ENCODE data around the gene CEP192.
"Not testable (repeated sequence)": the region's sequence is repeated elsewhere in the genome, so short reads cannot be mapped to it uniquely, and the experiment has no call there.

The CEP192 gene

DNA sequence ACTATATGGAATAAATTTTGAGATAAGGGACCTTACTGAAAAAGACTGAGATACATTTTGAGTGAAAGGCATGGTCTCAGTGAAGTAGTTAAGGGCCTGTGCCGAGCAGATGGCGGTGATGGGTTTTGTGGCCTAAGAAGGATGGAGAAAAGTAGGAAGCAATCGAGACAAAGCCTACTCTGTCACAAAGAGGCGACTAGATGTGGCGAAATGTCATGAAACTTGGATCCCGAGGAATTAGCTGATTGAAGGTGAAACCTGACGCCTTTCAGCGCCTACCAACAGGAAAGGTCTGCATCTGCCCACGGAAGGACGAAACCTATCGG is 558 bp upstream of the CEP192 start:
- no peak for DNase-seq

GRCh38 chr18:12991821-12992179 is 638 bp downstream of the CEP192 start:
- no peak for DNase-seq

DNA sequence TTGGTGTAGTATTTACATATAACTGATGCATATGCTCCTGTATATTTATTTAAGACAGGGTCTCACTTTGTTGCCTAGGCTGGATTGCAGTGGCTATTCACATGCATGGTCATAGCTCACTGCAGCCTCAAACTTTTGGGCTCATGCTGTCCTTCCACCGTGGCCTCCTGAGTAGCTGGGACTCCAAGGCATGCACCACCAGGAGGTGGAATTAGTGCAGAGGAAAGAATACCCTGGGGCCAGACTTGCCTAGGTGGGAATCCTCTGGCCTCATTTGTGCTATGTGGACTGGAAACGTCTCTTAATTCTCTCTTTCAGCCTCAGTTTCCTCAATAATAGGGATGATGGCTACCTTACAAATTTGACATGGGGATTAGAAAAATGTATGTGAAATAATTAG is 2.3 kb downstream of the CEP192 start:
- no peak for DNase-seq

- DNase-seq: no peak
Observed at GRCh38 chr18:12995424-12995823, 4.3 kb downstream of the CEP192 start.

GRCh38 chr18:12995952-12996477 is 4.9 kb downstream of the CEP192 start:
- no peak for DNase-seq

GRCh38 chr18:12996661-12997292 is 5.6 kb downstream of the CEP192 start:
- DNase-seq: no peak

DNA sequence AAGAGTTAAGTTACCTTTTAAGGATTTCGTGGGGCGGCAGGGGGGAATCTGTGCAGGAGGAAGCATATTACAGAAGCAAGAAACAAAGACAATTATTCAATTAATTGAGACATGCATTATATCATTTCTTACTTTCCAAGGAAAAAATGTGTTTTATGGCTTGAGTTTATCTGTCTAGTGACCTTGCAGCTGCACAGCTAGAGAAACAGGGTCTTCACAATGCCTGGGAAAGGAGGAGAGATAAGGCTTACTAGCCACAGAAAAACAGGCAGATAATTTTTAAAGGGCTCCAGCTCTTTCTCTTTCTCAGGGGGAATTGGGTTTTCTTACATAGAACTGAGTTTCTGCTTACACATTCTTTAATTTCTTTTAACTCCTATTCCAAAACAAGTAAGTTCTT is 6.2 kb downstream of the CEP192 start:
- DNase-seq: not testable (repeated sequence)

DNA sequence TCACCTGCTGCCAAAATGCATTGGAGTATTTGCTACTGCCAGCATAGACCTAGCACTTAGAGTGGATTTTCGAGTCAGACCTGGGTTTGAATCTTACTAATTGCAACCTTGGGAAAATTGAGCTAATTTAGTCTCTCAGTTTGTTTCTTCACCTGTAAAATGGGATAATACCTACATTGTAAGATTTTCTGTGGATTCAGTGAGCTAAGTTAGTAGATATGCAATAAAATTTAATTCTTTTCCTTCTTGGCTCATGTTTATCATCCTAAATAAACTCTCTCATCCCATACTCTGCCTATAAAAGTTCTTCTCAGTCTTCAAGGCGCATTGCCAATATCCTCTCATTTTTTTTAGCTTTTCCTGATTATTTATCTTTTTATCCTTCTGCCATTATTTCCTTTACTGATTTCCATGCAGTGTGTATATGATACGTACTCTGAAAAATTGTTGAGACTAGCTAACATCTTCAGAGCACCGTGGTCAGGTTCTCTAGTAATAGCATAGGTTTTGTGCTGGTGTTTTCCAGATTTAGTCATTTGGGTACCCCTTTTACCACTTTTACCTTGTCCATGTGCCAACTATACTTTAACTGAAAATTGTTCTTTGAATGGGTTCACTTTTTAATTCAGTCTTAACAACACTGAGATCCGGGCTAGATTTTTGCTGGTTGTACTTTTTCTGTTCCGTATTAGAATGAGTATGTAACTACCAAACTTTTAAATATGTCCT is 7.3 kb downstream of the CEP192 start:
- no peak for DNase-seq

- no peak for DNase-seq
Observed at GRCh38 chr18:13003466-13003896, 12.3 kb downstream of the CEP192 start.

DNA sequence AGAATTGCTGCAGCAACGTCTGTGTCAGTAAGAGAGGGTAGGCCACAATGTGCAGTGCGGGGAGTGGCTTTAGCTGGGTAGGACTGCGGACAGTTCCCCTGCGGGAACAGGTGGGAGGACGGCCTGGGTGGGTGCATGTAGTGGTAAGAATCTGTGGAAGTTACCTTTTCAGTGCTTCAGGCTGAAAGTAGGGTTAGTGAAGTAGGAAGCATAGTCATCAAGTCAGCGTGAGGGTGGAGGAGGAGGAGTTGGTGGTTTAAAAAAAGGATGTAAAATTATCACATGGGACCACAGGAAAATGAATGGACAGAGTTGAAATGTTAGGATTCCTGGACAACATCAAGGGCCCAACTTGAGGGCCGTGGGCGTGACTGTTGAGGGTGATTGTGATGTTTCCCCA is 13.2 kb downstream of the CEP192 start:
- DNase-seq: no peak

- no peak for DNase-seq
Observed at GRCh38 chr18:13005289-13005688, 14.1 kb downstream of the CEP192 start.

DNA sequence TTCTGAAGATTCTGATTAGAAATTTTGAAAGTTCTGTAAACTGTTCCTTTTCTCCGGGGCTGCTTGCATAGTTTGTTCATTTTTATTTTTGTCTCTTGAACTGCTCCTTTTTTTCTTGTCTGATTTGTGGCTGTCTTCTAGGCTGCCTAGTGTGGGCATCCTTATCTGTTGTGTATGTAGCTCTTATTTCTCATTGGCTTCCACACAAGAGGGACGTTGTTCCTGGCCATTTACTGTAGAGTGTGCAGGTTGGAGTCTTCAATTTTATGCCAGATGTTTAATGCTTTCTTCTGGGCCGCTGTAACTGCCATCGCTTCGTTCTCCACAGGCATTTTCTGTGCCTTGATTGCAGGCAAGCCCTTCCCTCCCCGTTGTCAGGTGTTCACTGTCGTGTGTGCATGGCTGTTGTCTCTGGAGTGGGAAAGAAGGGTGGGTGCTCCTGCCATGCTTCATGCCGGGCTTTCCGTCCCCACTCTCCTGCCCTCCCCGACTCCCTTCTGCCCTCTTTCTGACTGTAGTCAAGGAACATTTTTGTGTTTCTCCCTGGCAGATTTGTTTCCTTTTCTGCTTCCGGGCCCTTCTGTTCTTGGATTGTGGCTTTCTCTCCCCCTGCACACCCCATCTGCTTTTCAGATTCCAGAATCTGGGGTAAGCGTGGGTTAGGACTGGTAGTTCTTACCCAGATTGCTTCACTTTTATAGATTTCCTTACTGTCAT is 15.5 kb downstream of the CEP192 start:
- no peak for DNase-seq

DNA sequence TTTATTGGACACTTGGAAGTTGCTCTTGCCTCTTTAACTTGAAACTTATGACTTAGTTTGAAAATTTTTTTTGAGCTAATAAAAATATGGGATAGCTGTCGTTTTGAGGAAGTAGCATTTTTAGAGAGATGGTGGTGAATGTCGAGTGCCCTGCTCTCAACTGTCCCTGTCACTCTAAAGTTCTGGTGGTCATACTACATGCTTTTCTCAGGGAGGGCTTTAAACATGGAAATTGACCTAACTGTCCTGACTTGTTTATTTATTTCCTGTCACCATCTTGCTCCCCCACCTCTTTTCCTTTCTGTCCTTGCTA is 16.0 kb downstream of the CEP192 start:
- DNase-seq: no peak

GRCh38 chr18:13011719-13012118 is 20.6 kb downstream of the CEP192 start:
- no peak for DNase-seq

DNA sequence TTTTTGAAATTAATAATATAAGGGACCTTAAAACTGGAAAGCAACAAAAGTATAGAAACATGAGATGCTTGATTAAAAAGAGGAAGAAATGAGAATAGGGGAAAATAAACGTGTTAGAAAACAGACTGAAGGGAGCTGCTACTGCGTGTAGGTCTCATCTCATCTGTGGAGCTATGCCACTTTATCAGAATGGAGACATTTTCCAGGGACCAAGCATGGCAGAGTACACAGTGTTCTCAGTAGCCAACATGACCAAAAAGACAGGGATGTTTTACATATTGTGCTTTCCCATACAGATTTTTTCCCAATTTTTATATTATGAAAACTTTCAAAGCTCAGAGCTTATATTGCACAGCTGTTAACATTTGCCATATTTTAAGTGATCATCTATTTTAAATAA is 23.1 kb downstream of the CEP192 start:
- no peak for DNase-seq

DNA sequence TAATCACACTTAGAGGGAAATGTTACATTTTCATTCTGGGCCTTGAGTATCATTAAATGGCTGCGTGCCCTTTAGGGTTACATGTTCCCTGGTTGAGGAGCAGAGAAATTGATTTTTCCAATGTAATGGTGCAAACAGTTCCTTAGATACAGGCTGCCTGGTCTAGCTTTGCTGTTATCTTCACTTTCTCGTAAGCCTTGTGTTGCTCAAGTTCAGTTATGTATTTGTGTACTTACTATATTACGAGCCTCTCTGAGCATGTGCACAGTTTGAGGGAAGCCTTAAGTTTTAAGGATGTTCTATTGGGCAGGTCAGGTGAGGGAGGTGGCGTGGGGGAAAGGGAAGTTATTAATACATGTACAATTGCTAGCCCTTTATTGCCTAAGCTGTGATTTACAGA is 23.7 kb downstream of the CEP192 start:
- no peak for DNase-seq

GRCh38 chr18:13017247-13017875 is 26.2 kb downstream of the CEP192 start:
- no peak for DNase-seq

DNA sequence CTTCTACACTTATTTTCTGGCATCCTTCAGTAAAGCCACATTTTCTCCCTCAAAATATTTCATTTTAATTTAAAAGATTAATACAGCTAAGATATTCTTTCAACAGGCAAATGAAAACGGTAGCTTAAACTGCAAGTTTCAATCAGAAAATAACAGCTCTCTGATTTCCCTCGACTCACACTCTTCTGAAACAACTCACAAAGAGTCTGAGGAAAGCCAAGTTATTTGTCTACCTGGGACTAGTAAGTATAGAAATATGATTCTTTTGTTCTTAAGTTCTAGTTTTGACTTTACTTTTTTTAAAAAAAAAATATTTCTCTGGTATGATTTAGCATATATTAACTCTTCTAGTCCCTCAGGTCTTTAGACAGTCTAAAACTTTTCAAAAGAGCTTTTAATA is 27.2 kb downstream of the CEP192 start:
- no peak for DNase-seq

GRCh38 chr18:13019301-13019700 is 28.1 kb downstream of the CEP192 start:
- no peak for DNase-seq

GRCh38 chr18:13022644-13023043 is 31.5 kb downstream of the CEP192 start:
- DNase-seq: no peak

- DNase-seq: no peak
Observed at GRCh38 chr18:13025233-13025632, 34.1 kb downstream of the CEP192 start.

- no peak for DNase-seq
Observed at GRCh38 chr18:13026583-13027270, 35.6 kb downstream of the CEP192 start.

DNA sequence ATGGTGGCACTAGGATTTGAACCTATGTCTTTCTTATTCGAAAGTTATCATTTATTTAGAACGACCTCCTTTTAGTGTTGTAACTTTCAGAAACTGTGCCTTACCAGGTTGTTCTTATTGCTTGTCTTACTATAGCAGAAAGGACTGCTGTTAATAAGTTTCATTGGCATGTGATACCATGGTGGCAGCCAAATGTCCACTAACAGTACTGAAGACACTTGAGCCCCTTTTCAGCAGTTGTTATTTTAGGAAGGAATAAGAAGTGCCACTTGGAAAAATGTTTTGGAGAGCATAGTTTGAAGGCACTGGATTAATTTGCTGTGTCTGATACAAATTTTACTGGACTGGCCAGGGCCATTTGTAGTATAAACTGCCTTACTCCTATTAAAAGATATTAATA is 37.7 kb downstream of the CEP192 start:
- no peak for DNase-seq
